IMR-90 (cell line): ENCODE data around the gene SLC2A8. TPM values are rescaled to one million over a fixed set of nuclear protein-coding genes. Genes with fewer than 3 reads are reported as not detected.
A peak's percentile ranks its signal among the peaks of the same experiment; 100 is the strongest.

Experiments
- ATAC-seq: fragments of 200-7000 bp; cut with Tn5 transposase; 2 replicates; pipeline ENCODE4 v1.9.1; 2020; ENCODE audit warnings: low read depth, mild to moderate bottlenecking, moderate library complexity
- BruUV-seq: library from RNA; stranded (reverse); fragments of 400-500 nt; replicated peaks from 2 replicates; lab custom pipeline; 2021; lab: Mats Ljungman, UMichigan
- CTCF ChIA-PET: fragments of 300-600 bp; formaldehyde crosslinking; extraction: SDS; loops from one replicate; lab custom pipeline; 2021; ENCODE audit warnings: antibody characterized with exemption; lab: Yijun Ruan, JAX
- POLR2A ChIA-PET: fragments of 300-600 bp; sonication (Branson Sonifier 250); formaldehyde crosslinking; loops from one replicate; lab custom pipeline; 2022; ENCODE audit warnings: antibody characterized with exemption; ENCODE audit not compliant: unreplicated experiment; lab: Charles Lee
- DNase-seq: peaks from one replicate; pipeline ENCODE4 v3.0.0; 2013
- H2AFZ ChIP-seq: replicated peaks from 2 replicates; pipeline ENCODE3; 2013; ENCODE audit warnings: low read length, mild to moderate bottlenecking; ENCODE audit not compliant: poor library complexity
- H2AK5ac ChIP-seq: 2 replicates; pipeline ENCODE4 v1.6.1; 2013; ENCODE audit warnings: low read depth, low read length, inconsistent platforms
- H2AK9ac ChIP-seq: replicated peaks from 2 replicates; pipeline ENCODE3; 2013; ENCODE audit warnings: mild to moderate bottlenecking, low read depth, low read length, moderate library complexity; ENCODE audit not compliant: poor library complexity
- H2BK120ac ChIP-seq: 2 replicates; pipeline ENCODE4 v1.6.1; 2013; ENCODE audit warnings: low read depth, low read length, inconsistent platforms
- H2BK15ac ChIP-seq: 3 replicates; pipeline ENCODE4 v1.6.1; 2013; ENCODE audit warnings: low read depth, low read length, inconsistent platforms
- H2BK20ac ChIP-seq: 2 replicates; pipeline ENCODE4 v1.6.1; 2013; ENCODE audit warnings: low read depth, mild to moderate bottlenecking, inconsistent platforms, low read length, moderate library complexity
- H2BK5ac ChIP-seq: 2 replicates; pipeline ENCODE4 v1.6.1; 2013; ENCODE audit warnings: mild to moderate bottlenecking, low read depth, low read length, inconsistent platforms; ENCODE audit not compliant: poor library complexity, severe bottlenecking
- H3K14ac ChIP-seq: replicated peaks from 2 replicates; pipeline ENCODE4 v1.6.1; 2013; ENCODE audit warnings: low read depth, low read length, inconsistent platforms
- H3K18ac ChIP-seq: 2 replicates; pipeline ENCODE4 v1.6.1; 2013; ENCODE audit warnings: low read depth, low read length, control low read depth
- H3K23ac ChIP-seq: 2 replicates; pipeline ENCODE4 v1.6.1; 2013; ENCODE audit warnings: low read depth, low read length, inconsistent platforms
- H3K27ac ChIP-seq: 2 replicates; pipeline ENCODE4 v1.5.1; 2013; ENCODE audit warnings: mild to moderate bottlenecking, control low read depth, low read length; ENCODE audit not compliant: insufficient read depth
- H3K27me3 ChIP-seq: 2 replicates; pipeline ENCODE4 v1.6.1; 2013; ENCODE audit warnings: low read length; ENCODE audit not compliant: control insufficient read depth, insufficient read depth
- H3K36me3 ChIP-seq: 2 replicates; pipeline ENCODE4 v1.6.1; 2013; ENCODE audit warnings: low read length, mixed read lengths; ENCODE audit not compliant: control insufficient read depth, insufficient read depth
- H3K4ac ChIP-seq: 2 replicates; pipeline ENCODE4 v1.6.1; 2013; ENCODE audit warnings: low read depth, low read length, inconsistent platforms
- H3K4me1 ChIP-seq: 2 replicates; pipeline ENCODE4 v1.6.1; 2013; ENCODE audit warnings: low read length, mixed read lengths; ENCODE audit not compliant: control insufficient read depth, insufficient read depth
- H3K4me2 ChIP-seq: 2 replicates; pipeline ENCODE4 v1.6.1; 2013; ENCODE audit warnings: low read depth, mild to moderate bottlenecking, control low read depth, low read length, moderate library complexity
- H3K4me3 ChIP-seq: 2 replicates; pipeline ENCODE4 v1.5.1; 2013; ENCODE audit warnings: low read depth, mild to moderate bottlenecking, control low read depth, low read length, moderate library complexity; ENCODE audit not compliant: insufficient read depth
- H3K56ac ChIP-seq: 2 replicates; pipeline ENCODE4 v1.6.1; 2013; ENCODE audit warnings: low read length, inconsistent platforms; ENCODE audit not compliant: insufficient read depth; ENCODE audit errors: extremely low read depth
- H3K79me1 ChIP-seq, 2 experiments: 2 replicates each; pipeline ENCODE4 v1.6.1; 2013; ENCODE audit warnings: low read length in 2 of 2, inconsistent platforms in 1 of 2, low read depth in 1 of 2
- H3K9ac ChIP-seq: 2 replicates; pipeline ENCODE4 v1.6.1; 2013; ENCODE audit warnings: low read depth, low read length, control low read depth
- H3K9me1 ChIP-seq: 2 replicates; pipeline ENCODE4 v1.6.1; 2013; ENCODE audit warnings: low read length, inconsistent platforms; ENCODE audit not compliant: insufficient read depth
- H3K9me3 ChIP-seq: 2 replicates; pipeline ENCODE4 v1.6.1; 2013; ENCODE audit warnings: low read length; ENCODE audit not compliant: control insufficient read depth, insufficient read depth
- H4K20me1 ChIP-seq: 2 replicates; pipeline ENCODE4 v1.6.1; 2013; ENCODE audit warnings: low read length, inconsistent platforms; ENCODE audit not compliant: insufficient read depth
- H4K5ac ChIP-seq: 2 replicates; pipeline ENCODE4 v1.6.1; 2013; ENCODE audit warnings: mild to moderate bottlenecking, low read depth, low read length, control low read depth
- H4K8ac ChIP-seq, 2 experiments: 2 replicates each; pipeline ENCODE4 v1.6.1; 2013; ENCODE audit warnings: low read depth in 2 of 2, low read length in 2 of 2, control low read depth in 1 of 2, inconsistent platforms in 1 of 2
- H4K91ac ChIP-seq: 2 replicates; pipeline ENCODE4 v1.6.1; 2013; ENCODE audit warnings: low read depth, low read length, inconsistent platforms; ENCODE audit not compliant: insufficient read depth
- CEBPB ChIP-seq: IDR thresholded peaks from 2 replicates; pipeline ENCODE4 v1.6.1; 2012; ENCODE audit warnings: low read depth, low read length, improper control_type of control experiment
- CHD1 ChIP-seq: IDR thresholded peaks from 2 replicates; pipeline ENCODE4 v1.6.1; 2012; ENCODE audit warnings: low read depth, low read length, improper control_type of control experiment
- ELK1 ChIP-seq: fragments of 150-350 bp; IDR thresholded peaks from 2 replicates; pipeline ENCODE4 v1.6.1; 2016; ENCODE audit warnings: low read depth, mild to moderate bottlenecking, low read length, moderate library complexity, borderline replicate concordance
- MAFK ChIP-seq: IDR thresholded peaks from 2 replicates; pipeline ENCODE4 v1.6.1; 2012; ENCODE audit warnings: low read depth, low read length, improper control_type of control experiment
- MAZ ChIP-seq: IDR thresholded peaks from 2 replicates; pipeline ENCODE4 v1.6.1; 2012; ENCODE audit warnings: low read depth, mild to moderate bottlenecking, low read length, improper control_type of control experiment, moderate library complexity, borderline replicate concordance
- MXI1 ChIP-seq: IDR thresholded peaks from 2 replicates; pipeline ENCODE4 v1.6.1; 2012; ENCODE audit warnings: low read depth, mild to moderate bottlenecking, low read length, moderate library complexity, borderline replicate concordance
- NFE2L2 ChIP-seq: fragments of 150-350 bp; IDR thresholded peaks from 2 replicates; pipeline ENCODE4 v1.6.1; 2016; ENCODE audit warnings: low read depth, mild to moderate bottlenecking, low read length
- POLR2A ChIP-seq: IDR thresholded peaks from 2 replicates; pipeline ENCODE4 v1.6.1; 2012; ENCODE audit warnings: mild to moderate bottlenecking, low read depth, low read length
- RAD21 ChIP-seq: IDR thresholded peaks from 2 replicates; pipeline ENCODE4 v1.6.1; 2012; ENCODE audit warnings: low read length, improper control_type of control experiment
- SMC3 ChIP-seq: fragments of 150-350 bp; IDR thresholded peaks from 2 replicates; pipeline ENCODE4 v1.6.1; 2016; ENCODE audit warnings: low read depth, mild to moderate bottlenecking, antibody characterized with exemption, low read length, moderate library complexity
- USF2 ChIP-seq: fragments of 150-350 bp; IDR thresholded peaks from 2 replicates; pipeline ENCODE4 v1.6.1; 2017; ENCODE audit warnings: mild to moderate bottlenecking, antibody characterized with exemption, low read length, low read depth
- WGBS, 2 experiments: methylation state at CpG; one replicate each; pipeline versions ENCODE4 v1.1.5 to v1.1.7; 2013; ENCODE audit warnings: missing lambda C conversion rate in 2 of 2; ENCODE audit not compliant: insufficient read length in 1 of 2; ENCODE audit errors: extremely low coverage in 2 of 2; 5-methylcytosine and 5-hydroxymethylcytosine counted together
- dilution Hi-C: fragments of 300-500 bp; cut with HindIII; formaldehyde crosslinking; loops from one replicate; pipeline ENCODE4 v1.14.3; 2018; ENCODE audit warnings: low sequenced_read_pairs; ENCODE audit not compliant: unreplicated experiment
- in situ Hi-C: fragments of 300-500 bp; cut with MboI; formaldehyde crosslinking; loops from 3 replicates; pipeline ENCODE4 v1.14.3; 2019; ENCODE audit warnings: low sequenced_read_pairs, inconsistent platforms, mixed read lengths
- intact Hi-C: fragments of 100-400 bp; cut with micrococcal nuclease; formaldehyde crosslinking; loops from 2 replicates; pipeline ENCODE4 v1.10.0; 2022
- polyA plus RNA-seq, 3 experiments: library from polyadenylated mRNA; depleted of rRNA; stranded (reverse); fragments of >200 nt; gene quantifications; 2 replicates each; pipeline ENCODE4 v1.2.3, GENCODE V29; 2012; ENCODE audit warnings: low replicate concordance in 1 of 3
- total RNA-seq: library from RNA; depleted of rRNA; stranded (reverse); fragments of >200 nt; gene quantifications from 2 replicates; pipeline ENCODE4 v1.2.3, GENCODE V29; 2012
- TF ChIP-seq, protein P1 (sequence below): conservative IDR thresholded peaks from 2 replicates; pipeline ENCODE4 v1.5.1; 2012; ENCODE audit warnings: mild to moderate bottlenecking, low read depth, low read length, improper control_type of control experiment

SLC2A8 gene
- total and polyA plus RNA-seq, 2 of the 4 experiments (the other 2 are of a cell fraction), result 9.0 to 12.0 TPM

DNA sequence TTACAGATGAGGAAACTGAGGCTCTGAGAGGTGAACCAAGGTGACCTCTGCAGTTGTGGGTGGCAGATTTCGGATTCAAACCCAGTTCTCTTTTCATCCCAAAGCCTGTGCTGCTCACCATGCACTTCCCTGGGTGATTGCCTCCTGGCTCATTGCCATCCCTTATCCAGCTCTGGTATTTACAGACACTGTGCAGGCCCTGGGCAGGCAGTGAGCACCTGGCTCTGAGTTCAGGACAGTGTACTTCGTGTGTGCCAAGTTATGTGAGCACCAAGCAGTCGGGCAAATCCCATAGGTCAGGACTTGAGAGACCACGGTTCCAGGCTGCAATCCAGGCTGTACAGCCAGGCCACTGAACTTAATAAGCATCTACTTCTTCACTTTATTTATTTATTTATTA, 55.7 kb downstream of the SLC2A8 start:
- dilution Hi-C loops (no loop called here), in situ Hi-C loops (no loop called here), intact Hi-C loops (loop anchor here (5.0 kb wide), 1 partner anchor 135 kb away; no protein-coding TSS in a partner anchor)
- Histone ChIP-seq H3K27ac (no peak overlapping the region), H3K4me3 (no peak overlapping the region), H4K8ac (peak overlapping the region; percentile 74 to 90; a peak in 2 of 4 replicates), H3K56ac (no peak overlapping the region), H3K79me1 (peaks cover 29 to 55% of the 10 kb centered on the region in 2 experiments), H2AFZ (peak overlapping the region; percentile 92), H3K9ac (no peak overlapping the region), H2BK5ac (no peak overlapping the region), H3K4me2 (peak overlapping the region; percentile 80), H3K9me3 (no peaks in the 10 kb centered on the region), H2AK5ac (peak overlapping the region; percentile 89), H4K91ac (peak overlapping the region; percentile 86; the same call in 1 of the 2 replicates), H2BK20ac (no peak overlapping the region; the same call in 1 of the 2 replicates), H4K5ac (peak overlapping the region; percentile 16; the same call in 1 of the 2 replicates), H3K9me1 (peaks cover 27% of the 10 kb centered on the region), H3K4me1 (peaks cover 13% of the 10 kb centered on the region), H3K14ac (peak overlapping the region; percentile 73; the same call in 1 of the 2 replicates), H3K18ac (no peak overlapping the region), H2AK9ac (peak overlapping the region; percentile 100), H3K27me3 (no peaks in the 10 kb centered on the region), H3K23ac (no peak overlapping the region), H4K20me1 (peaks cover 35% of the 10 kb centered on the region), H2BK120ac (no peak overlapping the region), H2BK15ac (no peak overlapping the region), H3K4ac (peak overlapping the region; percentile 92), H3K36me3 (peaks cover 41% of the 10 kb centered on the region)
- BruUV-seq, result no TSS peak
- DNase-seq (peak; percentile 17), ATAC-seq (no peak)
- POLR2A ChIA-PET, result no interaction called here
- 60% methylated on average over 1 of the region's 4 CpGs; no CpG with 5 or more reads in 1 of the 2 experiments for WGBS, 2 experiments
- CTCF ChIA-PET, result interaction anchor here (0.6 kb wide), 1 partner anchor 356 kb away, joined by 4 read pairs; no protein-coding TSS in a partner anchor
- no peak for TF ChIP-seq MXI1
- no peak for TF ChIP-seq POLR2A
- TF ChIP-seq ELK1, result no peak
- TF ChIP-seq CHD1, result no peak
- TF ChIP-seq NFE2L2, result no peak
- no peak for TF ChIP-seq RAD21
- TF ChIP-seq MAFK, result no peak
- no peak for TF ChIP-seq USF2
- no peak for TF ChIP-seq MAZ
- TF ChIP-seq, protein P1, sequence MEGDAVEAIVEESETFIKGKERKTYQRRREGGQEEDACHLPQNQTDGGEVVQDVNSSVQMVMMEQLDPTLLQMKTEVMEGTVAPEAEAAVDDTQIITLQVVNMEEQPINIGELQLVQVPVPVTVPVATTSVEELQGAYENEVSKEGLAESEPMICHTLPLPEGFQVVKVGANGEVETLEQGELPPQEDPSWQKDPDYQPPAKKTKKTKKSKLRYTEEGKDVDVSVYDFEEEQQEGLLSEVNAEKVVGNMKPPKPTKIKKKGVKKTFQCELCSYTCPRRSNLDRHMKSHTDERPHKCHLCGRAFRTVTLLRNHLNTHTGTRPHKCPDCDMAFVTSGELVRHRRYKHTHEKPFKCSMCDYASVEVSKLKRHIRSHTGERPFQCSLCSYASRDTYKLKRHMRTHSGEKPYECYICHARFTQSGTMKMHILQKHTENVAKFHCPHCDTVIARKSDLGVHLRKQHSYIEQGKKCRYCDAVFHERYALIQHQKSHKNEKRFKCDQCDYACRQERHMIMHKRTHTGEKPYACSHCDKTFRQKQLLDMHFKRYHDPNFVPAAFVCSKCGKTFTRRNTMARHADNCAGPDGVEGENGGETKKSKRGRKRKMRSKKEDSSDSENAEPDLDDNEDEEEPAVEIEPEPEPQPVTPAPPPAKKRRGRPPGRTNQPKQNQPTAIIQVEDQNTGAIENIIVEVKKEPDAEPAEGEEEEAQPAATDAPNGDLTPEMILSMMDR, result no peak
- no peak for TF ChIP-seq SMC3
- TF ChIP-seq CEBPB, result no peak
